Activated CD8-positive, alpha-beta memory T cell treated with anti-CD3 and anti-CD28 coated beads, Interleukin-2, amount 50 U/mL, for 1 hour (primary cell): ENCODE data around the gene FOXE3.

ENCODE experiments used
- DNase-seq: peaks from one replicate; pipeline ENCODE4 v3.0.0-alpha.2; 2020; ENCODE audit errors: extremely low read depth

The FOXE3 gene

DNA sequence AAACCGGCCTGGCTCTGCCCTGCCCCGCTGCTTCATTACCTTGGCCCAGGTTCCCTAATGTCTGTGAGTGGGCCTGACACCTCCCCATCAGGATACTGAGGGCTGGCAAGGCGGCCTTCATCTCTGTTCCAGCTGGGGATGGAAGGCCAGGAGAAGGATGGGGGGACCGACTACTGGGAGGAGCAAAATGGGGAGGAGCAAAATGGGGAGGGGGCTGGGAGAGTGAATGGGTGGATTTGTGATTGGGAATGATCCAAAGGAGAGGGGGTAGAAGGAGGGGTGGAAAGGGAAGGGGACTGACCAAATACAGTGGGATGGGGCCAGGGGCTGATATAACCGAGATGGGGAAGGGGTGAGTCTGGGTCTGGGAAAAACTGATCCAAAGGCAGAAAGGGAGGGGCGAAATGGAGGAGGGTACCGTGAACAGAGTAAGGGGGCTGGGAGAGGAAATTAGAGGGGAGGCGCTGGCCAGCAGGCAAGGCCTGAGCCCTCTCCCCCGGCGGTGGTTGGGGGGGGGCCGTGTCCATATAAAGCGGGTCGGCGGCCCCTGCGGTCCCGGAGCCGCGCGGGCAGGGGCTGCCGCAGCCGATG lies at the start of gene FOXE3:
Gene FOXE3, plus strand, starts transcription at position 558 of the 591 bp plus-strand sequence. Its CDS starts 31 bp downstream, at position 589.
- no peak for DNase-seq

DNA sequence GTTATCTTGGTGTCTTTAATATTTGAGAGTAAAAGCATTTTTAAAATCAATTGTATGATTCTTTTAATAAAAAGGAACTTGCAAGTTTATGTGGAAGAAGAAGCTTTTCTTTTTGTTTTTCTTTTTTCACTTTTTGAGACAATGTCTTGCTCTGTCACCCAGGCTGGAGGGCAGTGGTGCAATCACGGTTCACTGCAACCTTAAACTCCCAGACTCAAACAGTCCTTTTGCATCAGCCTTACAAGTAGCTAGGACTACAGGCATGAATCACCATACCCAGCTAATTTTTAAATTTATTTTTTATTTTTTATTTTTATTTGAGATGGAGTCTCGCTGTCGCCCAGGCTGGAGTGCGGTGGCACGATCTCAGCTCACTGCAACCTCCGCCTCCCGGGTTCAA lies 48.4 kb upstream of the FOXE3 start:
- DNase-seq = no peak

DNA sequence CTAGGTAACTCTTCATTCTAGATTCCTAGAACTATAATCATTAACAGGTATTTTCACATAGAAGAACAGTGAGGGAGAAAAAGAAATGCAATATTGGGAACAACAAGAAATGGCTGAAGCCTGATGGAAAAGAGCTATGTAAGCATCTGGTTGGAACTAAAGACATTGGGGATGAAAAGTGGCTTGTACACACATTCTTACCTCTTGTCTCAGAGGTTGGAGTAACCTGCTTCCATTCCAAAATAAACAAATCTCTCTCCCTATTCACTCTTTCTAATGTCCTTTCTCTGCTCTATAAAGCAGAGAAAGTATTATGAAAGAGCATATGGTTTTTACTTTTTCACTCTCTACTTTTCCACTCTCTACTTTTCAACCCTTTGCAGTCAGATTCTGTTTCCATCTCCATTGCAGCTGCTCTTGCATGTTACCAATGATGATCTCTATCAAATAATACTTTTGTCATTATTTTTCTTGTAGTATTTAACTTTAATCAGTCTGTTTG lies 45.0 kb upstream of the FOXE3 start:
- DNase-seq = no peak

DNA sequence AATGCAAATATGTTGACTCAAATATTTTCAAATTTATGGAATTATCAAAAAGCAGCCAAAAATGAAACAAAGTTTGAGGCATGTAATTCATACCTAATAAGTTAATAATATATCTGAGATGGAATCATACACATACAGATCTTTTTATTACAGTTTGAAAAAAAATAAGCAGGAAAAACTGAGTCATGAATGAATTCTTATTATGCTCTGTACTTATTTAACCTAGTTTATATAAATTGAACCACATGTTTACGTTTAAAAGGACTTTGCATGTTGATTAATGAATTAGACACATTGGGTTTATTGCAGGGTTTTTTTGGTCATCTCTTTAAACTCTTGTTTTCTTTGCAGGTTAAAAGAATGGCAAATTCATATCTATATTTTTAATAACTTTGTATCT lies 41.6 kb upstream of the FOXE3 start:
- DNase-seq = no peak

- DNase-seq = no peak
These were observed 37.9 kb upstream of the FOXE3 start for GRCh38 chr1:47378147-47378546.

GRCh38 chr1:47380699-47381098 lies 35.4 kb upstream of the FOXE3 start:
- no peak for DNase-seq

- DNase-seq = no peak
These were observed 33.6 kb upstream of the FOXE3 start for GRCh38 chr1:47382399-47382983.

DNA sequence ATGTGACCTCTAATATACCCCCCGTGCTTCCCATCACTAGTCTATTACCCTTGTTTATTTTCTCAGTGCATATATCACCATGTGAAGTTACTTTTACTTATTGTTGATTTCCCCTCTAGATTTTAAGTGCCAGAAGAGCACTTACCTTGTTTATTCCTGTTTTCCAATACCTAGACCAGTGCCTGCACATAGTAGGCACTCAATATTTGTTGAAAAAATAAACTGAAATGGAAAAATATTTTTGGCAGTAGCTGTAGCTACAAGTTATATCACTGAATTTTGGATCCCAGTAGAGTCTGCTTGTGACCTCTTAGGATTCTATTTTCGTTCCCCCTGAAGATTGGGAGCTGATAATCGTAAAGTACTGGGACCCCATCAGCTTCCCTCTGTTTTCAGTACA lies 32.0 kb upstream of the FOXE3 start:
- DNase-seq = no peak

DNA sequence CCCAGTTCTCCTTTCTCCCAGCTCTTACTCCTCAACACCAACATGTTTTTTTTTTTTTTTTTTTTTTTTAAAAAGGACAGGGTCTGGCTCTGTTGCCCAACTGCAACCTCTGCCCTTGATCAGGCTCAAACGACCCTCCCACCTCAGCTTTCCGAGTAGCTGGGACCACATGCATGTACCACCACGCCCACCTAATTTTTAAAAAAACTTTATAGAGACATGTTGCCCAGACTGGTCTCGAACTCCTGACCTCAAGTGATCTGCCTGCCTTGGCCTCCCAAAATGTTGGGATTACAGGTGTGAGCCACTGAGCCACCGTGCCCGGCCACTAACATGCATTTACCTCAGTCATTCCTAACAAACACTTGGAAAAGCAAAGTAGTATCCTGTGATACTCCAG lies 31.1 kb upstream of the FOXE3 start:
- no peak for DNase-seq

DNA sequence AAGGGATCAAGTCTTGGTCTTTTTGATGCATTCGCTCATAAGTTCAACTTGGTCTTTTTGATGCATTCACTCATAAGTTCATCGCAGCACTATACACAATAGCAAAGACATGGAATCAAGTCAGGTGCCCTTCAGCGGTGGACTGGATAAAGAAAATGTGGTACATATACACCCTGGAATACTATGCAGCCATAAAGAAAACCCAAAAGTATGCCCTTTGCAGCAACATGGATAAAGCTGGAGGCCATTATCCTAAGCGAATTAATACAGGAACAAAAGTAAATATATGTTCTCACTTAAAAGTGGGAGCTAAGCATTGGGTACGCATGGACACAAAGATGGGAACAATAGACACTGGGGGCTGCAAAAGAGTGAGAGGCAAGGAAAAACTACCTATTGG lies 29.8 kb upstream of the FOXE3 start:
- no peak for DNase-seq

GRCh38 chr1:47388030-47388890 lies 27.8 kb upstream of the FOXE3 start:
- DNase-seq = no peak

DNA sequence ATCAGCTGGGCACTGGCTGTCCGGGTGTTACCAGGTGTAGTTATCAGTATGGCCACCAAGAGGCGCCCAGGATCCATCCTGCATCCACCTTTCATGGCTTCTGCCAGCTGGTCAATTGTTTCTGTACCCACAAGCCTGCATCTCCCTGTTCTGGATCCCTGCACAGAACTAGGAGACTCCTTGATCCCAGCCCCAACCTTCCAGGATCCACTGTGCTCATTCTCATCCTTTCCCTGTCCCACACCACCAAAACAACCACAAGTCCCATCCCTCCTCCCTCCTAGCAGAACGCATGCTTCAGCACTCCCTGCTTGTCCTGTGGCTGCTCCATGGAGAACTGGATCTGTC lies 27.2 kb upstream of the FOXE3 start:
- DNase-seq = no peak

- no peak for DNase-seq
These were observed 26.4 kb upstream of the FOXE3 start for GRCh38 chr1:47389731-47390130.

- DNase-seq = no peak
These were observed 25.2 kb upstream of the FOXE3 start for GRCh38 chr1:47390843-47391242.

DNA sequence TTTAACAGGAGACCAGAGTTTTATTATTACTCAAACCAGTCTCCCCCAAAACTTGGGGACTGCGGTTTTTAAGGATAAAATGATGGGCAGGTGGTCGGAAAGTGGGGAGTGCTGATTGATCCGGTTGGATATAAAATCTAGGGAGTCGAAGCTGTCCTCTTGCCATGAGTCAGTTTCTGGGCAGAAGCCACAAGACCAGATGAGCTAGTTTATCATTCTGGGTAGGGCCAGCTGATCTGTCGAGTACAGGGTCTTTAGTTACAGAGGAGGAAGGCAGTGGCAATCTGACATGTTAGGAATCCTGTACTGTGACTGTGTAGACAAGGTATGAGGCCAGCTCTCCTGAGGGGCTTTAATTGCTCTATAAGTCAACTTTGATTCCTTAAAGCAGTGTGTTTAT lies 22.9 kb upstream of the FOXE3 start:
- DNase-seq = no peak

DNA sequence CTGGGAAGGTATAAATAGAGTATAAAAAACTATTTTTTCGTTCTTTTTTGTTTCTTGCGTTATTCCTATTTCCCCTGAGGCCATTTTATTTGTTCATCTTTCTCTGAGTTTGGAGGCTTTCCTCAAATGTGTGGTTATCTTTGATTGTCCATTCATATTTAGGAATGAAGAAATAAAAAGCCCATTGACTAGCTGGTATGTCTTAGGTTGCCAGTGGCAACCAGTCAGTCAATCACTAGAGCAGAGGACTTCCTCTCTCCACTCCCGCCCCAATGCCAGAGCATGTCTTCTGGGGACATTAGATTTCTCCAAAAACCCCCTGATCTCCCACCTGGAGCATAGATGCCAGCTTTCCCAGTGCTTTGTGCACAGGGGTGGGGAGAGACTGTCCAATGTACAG lies 20.7 kb upstream of the FOXE3 start:
- DNase-seq = no peak

DNA sequence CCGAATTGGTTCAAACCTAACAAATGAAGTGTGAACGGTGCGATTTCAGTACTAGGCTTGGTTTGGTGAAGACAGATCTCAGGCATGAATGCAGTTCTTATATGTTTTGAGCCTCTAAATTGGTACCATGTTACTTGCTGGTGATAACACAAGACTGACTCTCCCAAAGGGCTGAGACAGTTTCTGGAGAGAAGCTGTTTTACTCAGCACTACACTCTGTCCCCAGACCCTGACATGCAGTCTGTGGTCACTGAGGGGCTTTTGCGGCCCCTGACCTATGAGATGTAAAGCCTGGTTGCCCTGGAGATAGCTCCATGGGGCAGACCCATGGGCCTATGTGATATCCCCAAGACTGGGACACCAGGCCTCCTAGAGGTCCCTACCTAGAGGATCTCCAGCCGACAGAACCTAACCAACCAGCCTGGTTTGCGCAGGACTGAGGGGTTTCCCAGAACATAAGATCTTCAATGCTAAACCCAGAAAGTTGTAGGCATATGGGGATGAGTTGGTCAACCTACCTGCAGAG lies 19.4 kb upstream of the FOXE3 start:
- DNase-seq = no peak

DNA sequence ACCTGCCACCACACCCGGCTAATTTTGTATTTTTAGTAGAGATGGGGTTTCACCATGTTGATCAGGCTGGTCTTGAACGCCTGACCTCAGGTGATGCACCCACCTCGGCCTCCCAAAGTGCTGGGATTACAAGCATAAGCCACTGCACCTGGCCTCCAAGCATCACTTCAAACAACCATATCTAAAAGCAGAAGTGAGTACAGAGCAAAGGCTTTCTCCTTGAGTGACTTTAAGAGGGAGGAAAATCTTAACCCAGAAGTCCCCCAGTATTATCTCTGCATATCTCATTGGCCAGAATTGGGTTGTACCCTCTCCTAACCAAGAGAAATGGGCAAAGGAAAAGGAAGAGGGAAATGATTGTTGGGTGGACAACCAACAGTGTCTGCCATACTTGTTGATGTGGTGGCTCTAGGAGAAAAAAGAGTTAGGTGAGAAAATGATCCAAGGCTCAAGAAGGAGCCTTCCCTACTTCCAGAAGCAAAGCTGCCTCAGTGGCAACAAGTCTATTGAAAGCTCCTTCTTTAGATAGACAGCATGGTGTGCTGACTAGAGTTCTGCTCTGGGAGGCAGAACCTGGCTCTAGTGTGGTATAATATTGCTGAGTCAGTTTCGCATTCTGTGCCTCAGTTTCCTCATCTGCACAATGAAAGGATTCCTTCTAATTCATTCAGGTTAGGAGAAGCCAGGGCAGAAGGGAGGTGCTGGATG lies 16.8 kb upstream of the FOXE3 start:
- DNase-seq = no peak

GRCh38 chr1:47399846-47400155 lies 16.3 kb upstream of the FOXE3 start:
- no peak for DNase-seq

DNA sequence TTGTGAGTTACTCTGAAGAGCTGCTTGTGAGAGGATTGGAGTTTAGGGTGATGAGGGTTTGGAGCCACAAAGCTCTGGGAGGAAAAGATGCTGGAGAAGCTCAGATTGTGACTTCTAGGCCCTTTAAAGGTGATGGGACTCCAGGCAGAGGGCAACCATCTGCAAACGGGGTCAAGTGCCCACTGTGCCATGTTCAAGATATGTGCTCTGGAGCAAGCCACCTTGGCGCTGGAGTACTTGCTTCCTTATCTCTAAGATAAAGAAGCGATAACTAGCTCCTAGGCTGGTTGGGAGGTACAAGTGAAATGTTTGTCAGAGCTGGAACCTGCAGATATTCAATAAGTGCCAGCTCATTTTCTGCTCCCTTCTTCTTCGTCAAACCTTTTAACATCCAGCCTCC lies 14.3 kb upstream of the FOXE3 start:
- DNase-seq = no peak

GRCh38 chr1:47402591-47402990 lies 13.5 kb upstream of the FOXE3 start:
- no peak for DNase-seq

DNA sequence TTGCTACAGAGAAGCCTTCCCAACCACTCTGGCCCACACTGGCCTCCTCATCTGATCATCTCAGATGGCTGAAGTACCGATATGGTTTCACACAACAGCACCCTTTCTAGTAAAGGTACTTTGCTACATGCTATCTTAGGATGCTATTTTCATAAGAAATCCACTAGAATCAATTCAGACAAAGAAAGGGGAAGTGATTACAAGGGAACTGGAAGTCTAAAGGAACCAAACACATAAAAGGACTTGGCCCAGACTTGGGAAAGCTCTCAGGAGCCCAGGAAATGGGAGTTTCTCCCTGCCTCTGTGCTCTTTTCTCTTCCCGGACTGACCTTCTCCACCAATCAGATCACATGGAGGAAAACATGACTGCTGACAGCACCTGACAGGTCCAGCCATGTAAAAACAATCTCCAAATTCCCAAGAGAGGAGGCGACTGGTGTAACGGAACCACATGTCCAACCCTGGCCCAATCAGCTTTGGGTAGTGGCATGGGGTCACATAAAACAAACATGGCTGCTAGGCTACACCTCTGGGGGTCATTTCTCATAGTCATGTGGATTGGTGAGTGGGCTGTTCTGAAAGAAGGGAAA lies 12.7 kb upstream of the FOXE3 start:
- no peak for DNase-seq
